GM19023 (cell line): ENCODE data around the gene ZNF493.
A peak's percentile ranks its signal among the peaks of the same experiment; 100 is the strongest.

Experiments used
- ATAC-seq: cut with Tn5 transposase; IDR thresholded peaks from one replicate; pipeline ENCODE4 v1.9.1; 2021; ENCODE audit warnings: mild to moderate bottlenecking, moderate library complexity; ENCODE audit not compliant: unreplicated experiment

ZNF493 gene

DNA sequence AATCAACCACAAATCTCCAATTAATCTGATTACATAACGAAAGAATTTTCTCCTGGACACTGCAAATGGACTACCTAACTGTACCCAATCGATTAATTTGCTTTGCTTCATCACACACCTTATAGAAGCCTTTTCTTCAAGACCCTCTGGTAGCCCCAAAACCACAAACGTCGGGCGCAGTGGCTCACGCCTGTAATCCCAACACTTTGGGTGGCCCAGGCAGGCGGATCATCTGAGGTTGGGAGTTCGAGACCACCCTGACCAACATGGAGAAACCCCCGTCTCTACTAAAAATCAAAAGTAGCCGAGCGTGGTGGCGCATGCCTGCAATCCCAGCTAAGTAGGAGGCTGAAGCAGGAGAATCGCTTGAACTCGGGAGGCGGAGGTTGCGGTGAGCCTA, 65.6 kb downstream of the ZNF493 start:
- no peak for ATAC-seq

DNA sequence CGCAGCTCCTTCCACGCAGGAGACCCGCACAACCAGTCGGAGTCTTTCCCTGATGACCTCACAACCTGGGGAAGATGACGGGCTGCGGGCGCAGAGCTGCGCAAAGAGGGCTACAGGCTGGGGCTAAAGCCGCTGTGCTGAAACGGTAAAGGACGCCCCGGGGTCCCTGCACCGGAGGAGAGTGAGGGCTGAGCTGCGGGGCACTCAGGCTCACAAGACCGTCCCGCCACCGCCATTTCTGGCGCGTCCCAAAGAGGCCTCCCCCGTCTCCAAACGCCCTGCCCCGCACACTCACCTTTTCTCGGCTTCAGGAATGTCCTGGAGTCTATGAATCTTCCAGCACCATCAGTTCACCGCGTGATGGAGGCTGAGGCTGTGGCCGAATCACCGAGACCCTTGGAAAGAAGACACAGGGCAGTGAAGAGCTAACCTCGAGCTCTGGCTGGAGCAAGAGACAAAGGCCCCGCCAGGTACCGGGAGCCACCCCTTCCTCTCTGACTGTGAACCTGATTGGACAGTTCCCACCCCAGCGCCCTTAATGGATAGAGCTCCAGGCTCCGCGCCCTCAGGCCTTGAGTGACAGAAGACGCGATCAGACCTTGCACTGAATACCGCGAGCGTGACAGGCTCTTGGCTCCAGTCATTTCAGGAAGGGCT, 66.6 kb downstream of the ZNF493 start:
- peak; percentile 45 for ATAC-seq

DNA sequence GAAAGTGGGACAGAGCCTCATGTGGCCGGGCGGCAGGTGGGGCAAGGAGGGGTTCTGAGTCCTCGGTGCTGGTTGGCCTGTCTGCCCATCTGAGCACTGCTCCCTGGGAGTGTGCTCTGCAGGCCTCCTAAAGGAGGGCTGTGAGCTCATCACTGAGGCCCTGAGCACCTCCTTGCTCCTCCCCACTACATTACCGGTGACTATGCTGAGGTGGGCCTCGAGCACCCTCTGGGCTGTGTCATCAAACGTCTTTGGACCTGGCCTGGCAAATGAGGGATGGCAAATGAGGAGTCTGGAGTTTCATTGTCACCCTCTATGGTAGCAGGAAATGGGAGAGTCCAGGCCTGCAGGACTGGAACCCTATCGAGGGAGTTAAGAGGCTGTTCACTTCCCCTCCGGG, 69.7 kb downstream of the ZNF493 start:
- ATAC-seq, result no peak

DNA sequence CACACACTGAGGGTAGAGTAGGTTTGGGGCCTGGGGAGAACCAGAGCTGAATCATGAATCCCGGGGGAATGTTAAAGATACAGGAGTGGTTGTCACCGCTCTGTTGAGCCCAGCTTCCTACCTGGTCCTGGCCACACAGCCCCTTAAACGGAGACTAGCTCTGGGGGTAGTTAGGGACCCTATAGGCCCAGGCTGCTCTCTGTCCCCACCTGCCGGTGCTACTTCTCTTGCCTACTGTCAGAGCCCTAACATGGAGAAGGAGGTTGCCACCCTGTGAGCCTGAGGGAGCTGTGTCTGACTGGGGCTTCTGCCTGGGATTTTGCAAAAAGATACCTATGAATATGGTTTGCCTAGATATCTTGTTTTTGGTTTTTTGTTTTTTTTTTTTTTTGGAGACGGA, 71.9 kb downstream of the ZNF493 start:
- ATAC-seq, result no peak

DNA sequence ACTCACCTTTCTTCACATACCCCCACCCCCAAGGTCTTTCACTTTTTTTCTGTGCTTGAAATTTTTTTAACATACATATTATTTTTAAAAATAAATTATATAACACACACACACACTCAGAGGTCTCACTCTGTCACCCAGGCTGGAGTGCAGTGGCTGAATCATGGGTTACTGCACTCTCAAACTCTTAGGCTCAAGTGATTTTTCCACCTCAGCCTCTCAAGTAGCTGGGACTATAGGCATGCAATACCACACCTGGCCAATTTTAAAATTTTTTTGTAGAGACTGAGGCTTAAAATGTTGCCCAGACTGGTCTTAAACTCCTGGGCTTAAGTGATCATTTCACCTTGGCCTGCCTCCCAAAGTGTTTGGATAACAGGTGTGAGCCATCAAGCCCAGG, 75.6 kb downstream of the ZNF493 start:
- no peak for ATAC-seq

DNA sequence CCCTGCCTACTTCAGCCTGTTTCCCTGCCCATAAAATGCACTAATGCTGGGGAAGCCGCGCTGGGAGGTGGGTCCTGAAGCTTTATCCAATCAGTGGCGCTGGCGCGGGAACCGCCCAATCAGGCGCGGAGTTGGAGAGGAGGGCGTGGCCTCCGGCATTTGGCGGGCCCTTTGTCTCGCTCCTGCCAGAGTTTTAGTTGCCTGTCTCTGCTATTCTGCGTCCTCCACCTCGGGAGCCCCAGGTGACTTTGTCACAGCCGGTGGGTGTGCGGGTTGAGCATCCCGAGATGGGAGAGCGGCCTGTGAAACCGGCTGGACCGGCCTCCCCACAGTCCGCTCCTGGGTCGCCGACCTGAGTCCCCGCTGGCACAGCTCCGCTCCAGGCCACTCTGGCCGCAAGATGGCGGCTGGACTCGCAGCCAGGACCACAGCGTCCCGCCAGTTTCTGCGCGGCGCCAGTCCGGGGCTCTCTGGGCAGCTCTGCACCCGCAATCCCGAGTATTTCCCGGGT, 77.8 kb downstream of the ZNF493 start:
- ATAC-seq, result peak; percentile 58
